Caco-2 (cell line): ENCODE data around the gene FAM171A2. TPM values are rescaled to one million over a fixed set of nuclear protein-coding genes. Genes with fewer than 3 reads are reported as not detected.

Experiments
- BruUV-seq: library from RNA; stranded (reverse); fragments of 400-500 nt; replicated peaks from 2 replicates; lab custom pipeline; 2021; lab: Mats Ljungman, UMichigan
- CTCF ChIA-PET: fragments of 300-600 bp; sonication (Branson Sonifier 250); formaldehyde crosslinking; loops from one replicate; lab custom pipeline; 2022; ENCODE audit warnings: antibody characterized with exemption; lab: Charles Lee
- POLR2A ChIA-PET: fragments of 300-600 bp; sonication (Branson Sonifier 250); formaldehyde crosslinking; loops from one replicate; lab custom pipeline; 2022; ENCODE audit warnings: antibody characterized with exemption; lab: Charles Lee
- DNase-seq, 2 experiments: peaks; one replicate each; pipeline versions ENCODE4 v3.0.0 to v3.0.0-alpha.2; 2020 to 2022
- H3K27me3 ChIP-seq: replicated peaks from 2 replicates; pipeline ENCODE4 v1.6.0; 2011; ENCODE audit warnings: low read length; ENCODE audit not compliant: control insufficient read depth, insufficient read depth
- H3K36me3 ChIP-seq: 2 replicates; pipeline ENCODE4 v1.5.1; 2011; ENCODE audit warnings: low read length; ENCODE audit not compliant: control insufficient read depth, insufficient read depth
- H3K4me1 ChIP-seq: fragments of 250-450 bp; sonication (Bioruptor Pico); 2 replicates; pipeline ENCODE4 v1.5.1; 2020; ENCODE audit warnings: mild to moderate bottlenecking
- H3K4me3 ChIP-seq: 2 replicates; pipeline ENCODE4 v1.5.1; 2011; ENCODE audit warnings: low read depth, mild to moderate bottlenecking, control low read depth, low read length
- H3K9me3 ChIP-seq: fragments of 250-450 bp; sonication (Bioruptor Pico); 2 replicates; pipeline ENCODE4 v1.5.1; 2020; ENCODE audit warnings: mild to moderate bottlenecking, moderate library complexity
- H3K27ac Mint-ChIP-seq: one replicate; pipeline ENCODE4 v1.8.0; 2022; ENCODE audit warnings: mixed read lengths; ENCODE audit not compliant: unreplicated experiment
- H3K27me3 Mint-ChIP-seq: one replicate; pipeline ENCODE4 v1.8.0; 2022; ENCODE audit warnings: mixed read lengths; ENCODE audit not compliant: insufficient read depth, unreplicated experiment
- H3K36me3 Mint-ChIP-seq: one replicate; pipeline ENCODE4 v1.8.0; 2022; ENCODE audit warnings: mild to moderate bottlenecking, mixed read lengths; ENCODE audit not compliant: insufficient read depth, unreplicated experiment
- H3K4me1 Mint-ChIP-seq: one replicate; pipeline ENCODE4 v1.8.0; 2022; ENCODE audit warnings: low read depth, mixed read lengths; ENCODE audit not compliant: unreplicated experiment
- H3K4me3 Mint-ChIP-seq: one replicate; pipeline ENCODE4 v1.8.0; 2022; ENCODE audit warnings: mild to moderate bottlenecking, moderate library complexity, mixed read lengths; ENCODE audit not compliant: unreplicated experiment
- H3K9me3 Mint-ChIP-seq: one replicate; pipeline ENCODE4 v1.8.0; 2022; ENCODE audit warnings: mixed read lengths; ENCODE audit not compliant: unreplicated experiment
- CTCF ChIP-seq, 2 experiments: fragments of 200-600 bp in 1 of 2; IDR thresholded peaks; 1 replicate in 1 of 2; 2 replicates in 1 of 2; pipeline versions ENCODE4 v1.5.1 to v1.8.0; 2011 to 2022; ENCODE audit warnings: antibody characterized with exemption in 1 of 2, control low read depth in 1 of 2, inconsistent platforms in 1 of 2, low read depth in 1 of 2, low read length in 1 of 2, mild to moderate bottlenecking in 1 of 2, moderate library complexity in 1 of 2; ENCODE audit not compliant: insufficient read depth in 1 of 2, severe bottlenecking in 1 of 2, unreplicated experiment in 1 of 2
- intact Hi-C: fragments of 100-400 bp; cut with micrococcal nuclease; formaldehyde crosslinking; loops from one replicate; pipeline ENCODE4 v1.10.0; 2022; ENCODE audit not compliant: unreplicated experiment
- total RNA-seq: library from RNA; stranded (reverse); gene quantifications from 2 replicates; pipeline ENCODE4 v1.2.3, GENCODE V29; 2022

Gene FAM171A2
- total RNA-seq, 1 experiment from 2014 or later, result 3.6 TPM

DNA sequence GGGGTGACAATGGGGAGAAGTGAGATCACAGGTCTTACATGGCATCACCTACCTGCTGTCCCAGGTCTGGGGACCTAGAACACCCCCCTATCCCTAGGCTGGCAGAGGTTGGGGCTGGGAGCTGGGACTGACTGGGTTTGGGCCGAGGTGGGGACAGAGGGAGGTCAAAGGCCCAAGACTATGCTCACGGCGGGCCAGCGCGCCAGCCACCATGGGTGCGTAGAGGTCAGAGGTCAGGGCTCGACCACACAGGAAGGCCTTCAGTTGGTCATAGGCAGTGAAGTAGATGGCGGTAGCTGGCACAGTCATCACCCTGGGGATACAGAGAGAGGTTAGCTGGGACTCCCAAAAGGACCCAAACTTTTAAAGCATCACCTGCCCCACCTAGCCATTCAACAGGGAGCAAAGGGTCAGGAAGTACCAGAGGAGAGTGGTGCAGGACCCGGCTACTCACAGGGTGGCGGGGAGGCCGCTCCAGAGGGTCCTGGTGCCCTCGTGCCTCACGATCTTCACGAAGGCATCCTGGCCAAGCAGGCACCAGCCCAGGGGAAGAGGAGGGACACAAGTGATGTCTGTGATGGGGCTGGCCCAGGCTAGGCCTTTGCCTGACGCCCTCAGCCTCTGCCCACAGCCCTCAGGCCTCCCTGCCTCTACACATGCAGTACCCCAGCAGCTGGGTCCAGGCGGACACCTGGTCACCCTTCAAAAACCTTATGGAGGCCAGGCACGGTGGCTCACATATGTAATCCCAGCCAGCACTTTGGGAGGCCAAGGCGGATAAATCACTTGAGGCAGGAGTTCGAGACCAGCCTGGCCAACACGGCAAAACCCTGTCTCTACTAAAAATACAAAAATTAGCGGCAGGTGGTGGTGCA lies 42.2 kb downstream of the FAM171A2 start:
- POLR2A ChIA-PET, result no interaction called here
- no TSS peak for BruUV-seq
- Mint-ChIP-seq H3K4me3 (no peak overlapping the region), H3K9me3 (no peaks in the 10 kb centered on the region), H3K36me3 (peaks cover 25% of the 10 kb centered on the region), H3K27me3 (peaks cover 4% of the 10 kb centered on the region), H3K4me1 (peaks cover 6% of the 10 kb centered on the region), H3K27ac (no peak overlapping the region)
- no peak for DNase-seq
- intact Hi-C loops, result no loop called here
- Histone ChIP-seq H3K9me3 (no peaks in the 10 kb centered on the region), H3K4me3 (no peak overlapping the region), H3K36me3 (peaks cover 3% of the 10 kb centered on the region; the same call in 1 of the 2 replicates), H3K27me3 (no peaks in the 10 kb centered on the region), H3K4me1 (no peaks in the 10 kb centered on the region)
- TF ChIP-seq CTCF (IDR thresholded peaks at IDR 0.05; ENCODE audit: insufficient read depth in 1 of 2, low read depth in 1 of 2, low read length in 1 of 2, severe bottlenecking in 1 of 2, unreplicated experiment in 1 of 2), result no peak
- CTCF ChIA-PET, result interaction anchor here (0.7 kb wide), 1 partner anchor 122 kb away, joined by 4 read pairs; the partner anchor contains the start of gene ATXN7L3

- POLR2A ChIA-PET, result interaction anchor here (0.6 kb wide), 1 partner anchor 159 kb away, joined by 3 read pairs; no protein-coding TSS in a partner anchor
- H3K36me3 Mint-ChIP-seq, result peaks cover 32% of the 10 kb centered on the region
Observed at GRCh38 chr17:44320066-44320465, 43.6 kb downstream of the FAM171A2 start.

More at GRCh38 chr17:44320066-44320465, 43.6 kb downstream of the FAM171A2 start:
- Mint-ChIP-seq H3K9me3 (no peaks in the 10 kb centered on the region), H3K4me1 (peaks cover 18% of the 10 kb centered on the region), H3K4me3 (no peak overlapping the region), H3K27me3 (peaks cover 14% of the 10 kb centered on the region), H3K27ac (no peak overlapping the region)
- peaks cover 3% of the 10 kb centered on the region; the same call in 1 of the 2 replicates for H3K36me3 ChIP-seq
- H3K27me3 ChIP-seq, result no peaks in the 10 kb centered on the region; the same call in 1 of the 2 replicates
- CTCF ChIA-PET, result no interaction called here
- no TSS peak for BruUV-seq
- H3K9me3 ChIP-seq, result no peaks in the 10 kb centered on the region
- H3K4me3 ChIP-seq, result no peak overlapping the region
- H3K4me1 ChIP-seq, result peaks cover 9% of the 10 kb centered on the region
- TF ChIP-seq CTCF (IDR thresholded peaks at IDR 0.05; ENCODE audit: insufficient read depth in 1 of 2, low read depth in 1 of 2, low read length in 1 of 2, severe bottlenecking in 1 of 2, unreplicated experiment in 1 of 2), result no peak
- intact Hi-C loops, result no loop called here
- DNase-seq, result no peak
